GM10847 (cell line): Measurements from ENCODE around the gene DNAJB8.

Source experiments
- POLR2A ChIP-seq: IDR thresholded peaks from 2 replicates; pipeline ENCODE4 v1.6.1; 2011; ENCODE audit not compliant: insufficient read length; ENCODE audit errors: extremely low read depth

Gene DNAJB8

DNA sequence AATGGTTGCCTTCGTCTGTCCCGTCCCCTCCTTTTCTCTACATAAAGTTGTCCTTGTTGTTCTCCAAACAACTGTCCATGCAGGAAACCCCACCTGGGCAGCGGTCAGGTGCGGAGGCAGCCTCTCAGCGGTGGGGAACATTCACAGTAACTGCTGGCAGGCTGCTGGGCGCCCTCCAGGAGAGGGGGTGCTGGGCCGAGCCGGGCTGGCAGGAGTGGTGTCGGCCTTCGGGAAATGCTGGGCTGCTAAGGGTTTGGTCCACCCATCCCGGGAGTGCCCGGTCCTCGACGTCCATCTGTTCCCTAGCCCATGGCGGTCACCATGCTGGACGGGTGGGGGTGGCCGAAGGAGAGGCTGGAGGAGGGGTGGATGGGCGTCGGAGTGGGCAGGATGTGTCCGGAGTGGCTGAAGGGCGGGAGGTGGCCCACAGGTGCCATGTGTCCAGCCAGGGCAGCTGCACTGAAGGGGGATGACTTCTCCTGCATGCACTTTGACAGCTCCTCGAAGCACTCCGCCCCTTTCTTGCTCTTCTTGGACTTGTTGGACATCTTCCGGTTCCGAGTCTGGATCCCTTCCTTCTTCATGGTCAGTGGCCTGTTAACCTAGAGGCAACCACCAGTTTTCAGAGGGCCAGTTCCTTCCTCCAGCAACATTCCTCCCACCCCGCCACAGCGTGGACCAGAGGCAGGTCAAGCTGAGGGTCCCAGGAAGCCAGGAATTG is 14.2 kb upstream of the DNAJB8 start:
- no peak for TF ChIP-seq POLR2A

DNA sequence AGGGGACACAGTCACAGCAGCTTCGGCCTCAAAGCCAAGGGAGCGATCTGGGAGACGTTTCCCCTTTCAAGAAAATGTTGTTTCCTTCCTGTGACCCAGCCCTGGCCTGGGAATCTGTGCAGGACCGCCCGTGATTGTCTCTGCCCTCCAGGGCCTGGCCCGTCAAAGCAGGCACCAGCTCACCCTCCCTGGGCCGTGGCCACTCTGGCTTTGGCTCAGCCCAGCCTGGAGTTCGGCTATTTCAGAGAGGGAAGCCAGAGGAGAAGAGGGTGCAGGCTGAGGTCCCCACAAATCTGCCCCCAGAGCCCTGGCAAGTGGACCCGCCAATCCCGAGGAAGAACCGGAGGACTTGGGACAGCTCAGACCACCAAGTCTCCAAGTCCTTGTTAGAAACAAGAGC is 13.6 kb upstream of the DNAJB8 start:
- no peak for TF ChIP-seq POLR2A

DNA sequence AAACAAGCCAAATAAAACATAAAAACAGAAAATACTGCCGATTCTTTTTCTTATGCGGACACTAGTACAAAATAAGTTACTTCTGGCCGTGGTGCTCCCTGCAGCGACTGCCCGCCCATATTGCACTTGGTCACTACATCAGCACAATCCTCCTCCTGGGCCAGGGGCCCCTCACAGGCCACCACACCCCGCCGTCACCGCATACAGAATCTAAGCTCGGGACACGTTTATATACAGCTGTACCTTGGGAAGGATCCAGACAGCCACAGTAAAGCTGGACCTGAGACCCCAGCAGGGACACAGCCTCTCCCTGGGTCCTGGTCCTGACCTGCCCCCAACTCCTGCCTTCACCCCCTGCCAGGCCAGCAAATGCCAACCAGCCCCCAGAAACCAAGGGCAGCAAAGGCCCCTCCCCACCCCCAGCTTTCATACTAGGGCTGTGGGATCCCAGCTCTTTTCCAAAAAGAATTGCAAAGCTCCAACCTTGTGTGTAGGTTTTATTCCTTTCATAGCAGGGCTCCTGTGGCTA is 12.9 kb upstream of the DNAJB8 start:
- no peak for TF ChIP-seq POLR2A

DNA sequence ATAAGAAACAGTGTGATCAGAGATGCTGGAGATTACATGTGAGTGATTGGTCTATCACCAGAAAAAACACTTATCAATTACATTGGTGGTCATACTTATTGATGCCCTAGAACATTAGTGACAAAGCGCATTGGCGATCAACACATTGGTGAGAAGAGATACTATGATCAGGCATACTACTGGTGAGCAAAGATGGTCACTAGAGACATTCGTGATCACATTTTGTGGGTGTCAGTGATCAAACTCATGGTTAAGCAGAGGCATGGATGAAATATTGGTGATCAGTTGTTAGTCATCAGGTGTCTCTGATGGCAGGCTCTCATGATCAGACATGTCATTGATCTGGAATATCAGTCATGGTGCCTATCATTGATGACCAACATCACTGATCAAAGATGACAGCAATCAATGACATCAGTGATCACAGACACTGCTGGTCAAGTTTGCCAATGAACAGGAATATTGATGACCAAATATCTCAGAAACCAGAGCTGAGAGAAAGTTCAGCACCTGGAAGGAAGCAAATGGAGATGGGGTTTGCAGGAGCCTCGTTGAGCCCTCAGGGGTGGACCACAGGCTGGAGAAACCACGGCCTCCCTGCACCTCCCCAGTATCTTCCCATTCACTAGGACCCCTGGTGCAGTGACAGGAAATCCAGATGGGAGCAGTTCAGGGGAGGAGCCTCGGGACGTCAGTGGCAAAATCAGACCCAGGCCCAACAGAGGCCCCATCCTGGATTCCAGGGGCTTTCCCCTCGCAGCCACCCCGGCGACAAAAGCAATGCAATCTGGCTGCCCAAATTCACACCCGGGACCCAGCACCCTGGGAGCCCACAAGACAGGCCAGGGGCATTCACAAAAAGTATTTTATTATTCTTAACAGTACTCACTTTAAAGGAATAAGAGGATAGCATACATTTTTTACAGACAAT is 12.2 kb upstream of the DNAJB8 start:
- TF ChIP-seq POLR2A, result no peak

DNA sequence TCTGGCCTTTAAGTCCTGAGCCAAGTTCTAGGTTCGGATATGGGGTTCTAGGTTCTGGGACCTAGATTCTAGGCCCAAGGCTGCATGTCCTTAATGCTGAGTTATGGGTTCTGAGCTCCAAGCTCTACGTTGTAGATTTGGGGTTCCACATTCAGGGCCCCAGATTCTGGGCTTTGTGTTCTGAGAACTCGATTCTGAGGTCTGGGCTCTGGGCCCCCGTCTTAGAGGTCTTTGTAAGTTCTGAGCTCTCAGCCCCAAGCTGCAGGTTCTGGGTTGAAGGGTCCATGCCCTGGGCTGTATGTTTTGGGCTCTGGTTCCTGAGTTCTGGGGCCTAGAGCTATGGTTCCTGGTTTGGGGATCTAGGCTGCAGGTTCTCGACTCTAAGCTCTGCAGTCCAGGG is 10.0 kb upstream of the DNAJB8 start:
- TF ChIP-seq POLR2A, result no peak

DNA sequence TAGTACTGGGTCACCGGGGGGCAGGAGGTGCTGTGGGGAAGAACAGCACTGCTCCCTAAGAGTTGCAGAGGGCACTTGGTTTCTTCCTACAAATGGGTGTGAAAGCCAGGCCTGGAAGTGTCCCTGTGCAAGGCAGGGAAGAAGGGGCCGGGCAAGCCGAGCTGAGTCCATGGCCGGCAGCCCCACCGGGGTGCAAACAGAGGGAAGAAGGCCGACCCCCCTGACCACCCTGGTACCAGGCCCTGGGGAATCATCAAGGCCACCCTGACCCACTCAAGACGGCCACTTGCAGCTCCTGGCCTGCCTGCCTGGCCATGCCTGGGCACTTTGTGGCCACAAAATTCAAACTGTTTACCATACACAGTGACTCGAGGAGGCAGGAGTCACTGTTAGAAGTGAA is 8.7 kb upstream of the DNAJB8 start:
- TF ChIP-seq POLR2A, result no peak

DNA sequence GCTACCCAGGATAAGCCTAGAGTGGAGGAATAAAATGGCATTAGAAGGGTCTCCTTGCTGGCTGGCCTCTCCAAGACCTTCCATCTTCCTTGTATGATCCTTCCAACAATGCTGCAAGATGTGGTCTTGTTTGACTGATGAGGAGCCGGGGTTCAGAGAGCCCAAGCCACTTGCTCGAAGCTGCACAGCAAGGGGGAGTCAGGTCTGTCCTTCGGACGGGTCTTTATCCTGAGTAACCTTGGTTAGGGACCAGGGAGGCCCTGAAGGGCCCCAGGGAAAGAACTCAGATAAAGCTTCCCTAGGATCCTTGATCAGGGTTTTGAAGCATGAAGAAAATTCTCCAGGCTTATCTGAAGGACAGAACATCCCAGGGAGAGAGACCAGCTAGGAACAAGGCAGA is 7.0 kb upstream of the DNAJB8 start:
- TF ChIP-seq POLR2A, result no peak

DNA sequence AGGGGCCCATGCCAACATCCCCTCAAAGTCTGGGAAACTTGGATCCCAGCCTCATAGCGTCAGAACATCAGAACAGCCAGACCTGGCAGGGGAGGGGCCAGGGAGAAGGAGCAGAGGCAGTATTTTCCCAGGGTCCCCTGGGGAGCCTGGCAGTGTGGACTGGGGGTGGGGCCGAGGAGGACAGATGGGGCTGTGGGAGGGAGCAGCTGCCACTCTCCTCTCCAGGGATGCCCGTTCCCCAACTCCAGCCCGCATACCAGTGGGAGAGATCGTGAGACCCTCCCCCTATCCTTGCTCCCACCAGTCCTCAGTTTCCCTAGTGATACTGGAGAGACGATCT is 6.5 kb upstream of the DNAJB8 start:
- no peak for TF ChIP-seq POLR2A

DNA sequence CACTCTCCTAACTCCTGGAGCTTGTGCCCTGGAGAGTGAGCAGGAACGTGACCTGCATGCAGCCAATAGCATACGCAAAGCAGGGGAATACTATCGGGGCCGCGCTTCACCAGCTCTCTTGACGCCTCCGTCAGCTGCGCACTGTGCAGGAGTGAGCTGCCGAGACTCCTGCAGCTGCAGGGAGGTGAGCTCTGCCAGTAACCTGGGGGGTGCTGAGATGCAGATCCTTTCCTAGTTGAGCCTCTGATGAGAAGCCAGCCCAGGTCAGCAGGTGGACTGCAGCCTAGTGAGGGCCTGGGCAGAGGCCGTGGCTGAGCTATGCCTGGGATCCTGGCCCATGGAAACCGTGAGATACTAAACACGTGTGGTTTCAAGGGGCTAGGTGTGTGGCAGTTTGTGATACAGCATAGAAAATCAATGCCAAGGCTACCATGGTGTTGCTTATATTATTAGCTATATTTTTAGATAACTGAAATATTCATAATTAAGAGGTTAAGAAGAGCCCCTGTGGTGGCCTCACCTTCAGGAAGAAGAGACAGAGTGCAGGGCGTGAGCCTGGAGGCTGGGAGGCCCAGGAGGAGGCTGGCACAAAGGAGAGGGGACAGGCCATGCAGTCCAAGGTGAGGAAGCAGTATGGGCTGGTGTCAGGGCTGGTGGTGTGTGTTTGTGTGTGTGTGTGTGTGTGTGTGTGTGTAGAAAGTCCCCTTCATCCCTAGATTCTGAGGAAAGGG is 5.9 kb upstream of the DNAJB8 start:
- TF ChIP-seq POLR2A, result no peak

DNA sequence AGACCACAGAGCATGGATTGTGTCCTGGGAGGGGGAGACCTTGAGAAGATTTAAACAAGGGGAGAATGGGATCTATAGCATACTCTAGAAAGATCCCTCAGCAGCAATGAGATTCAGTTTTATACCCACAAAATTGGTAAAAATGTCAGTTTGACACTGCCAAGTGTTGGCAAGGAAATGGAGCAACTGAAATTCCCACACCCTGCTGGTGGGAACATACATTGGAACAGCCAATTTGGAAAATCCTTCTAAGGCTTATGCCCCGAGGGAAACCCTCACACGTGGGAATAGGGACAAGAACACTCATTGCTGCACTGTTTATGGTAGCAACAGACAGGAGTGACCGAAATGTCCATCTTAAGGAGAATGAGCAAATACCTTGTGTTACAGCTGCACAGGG is 5.0 kb upstream of the DNAJB8 start:
- TF ChIP-seq POLR2A, result no peak

DNA sequence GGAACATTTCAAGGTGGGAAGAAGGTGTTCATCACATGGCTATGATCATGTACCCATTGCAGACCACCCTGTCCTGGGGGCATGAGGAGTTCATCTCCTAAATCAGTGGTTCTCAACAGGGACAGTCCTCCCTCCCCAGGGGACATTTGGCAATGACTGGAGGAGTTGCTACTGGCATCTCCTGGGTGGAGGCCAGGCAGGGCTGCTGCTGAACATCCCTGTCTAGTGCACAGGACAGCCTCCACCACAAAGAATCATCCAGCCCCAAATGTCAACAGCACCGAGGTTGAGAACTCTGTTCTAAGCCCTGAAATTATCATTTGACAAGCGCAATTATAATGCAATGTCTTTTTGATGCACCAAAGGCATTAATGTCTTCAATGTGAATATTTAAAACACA is 4.4 kb upstream of the DNAJB8 start:
- TF ChIP-seq POLR2A, result no peak

DNA sequence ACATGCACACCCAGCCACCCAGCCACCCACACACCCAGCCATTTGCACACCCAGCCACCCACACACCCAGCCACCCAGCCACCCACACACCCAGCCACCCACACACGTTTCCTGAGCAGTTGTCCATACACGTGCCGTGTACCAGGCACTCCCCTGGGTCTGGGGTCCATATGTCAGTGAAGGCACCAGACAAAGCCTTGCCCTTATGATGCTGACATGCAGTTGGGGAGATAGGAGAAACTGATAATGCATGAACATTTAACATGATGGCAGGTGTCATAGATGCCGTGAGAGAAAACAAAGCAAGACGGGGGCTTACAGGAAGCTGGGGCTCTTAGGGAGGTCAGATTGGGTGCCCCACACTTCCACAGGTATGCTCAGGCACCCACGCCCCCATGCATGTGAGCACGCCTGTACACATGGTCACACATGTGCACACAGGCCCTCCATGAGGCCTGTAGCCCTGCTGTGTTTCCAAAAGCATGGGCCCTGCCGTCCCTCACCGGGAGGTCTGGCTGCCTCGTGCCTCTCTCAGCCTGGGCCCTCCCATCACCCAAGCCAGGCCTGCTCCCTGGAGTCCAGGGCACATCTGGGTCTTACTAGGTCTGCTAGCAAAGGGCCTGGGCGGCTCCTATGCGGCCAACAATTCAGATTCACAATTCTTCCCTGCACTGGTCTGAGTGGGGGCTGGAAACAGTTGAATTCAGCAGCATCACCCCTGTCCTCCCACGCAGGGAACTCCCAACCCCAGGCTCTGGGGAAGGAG is 3.6 kb upstream of the DNAJB8 start:
- no peak for TF ChIP-seq POLR2A

DNA sequence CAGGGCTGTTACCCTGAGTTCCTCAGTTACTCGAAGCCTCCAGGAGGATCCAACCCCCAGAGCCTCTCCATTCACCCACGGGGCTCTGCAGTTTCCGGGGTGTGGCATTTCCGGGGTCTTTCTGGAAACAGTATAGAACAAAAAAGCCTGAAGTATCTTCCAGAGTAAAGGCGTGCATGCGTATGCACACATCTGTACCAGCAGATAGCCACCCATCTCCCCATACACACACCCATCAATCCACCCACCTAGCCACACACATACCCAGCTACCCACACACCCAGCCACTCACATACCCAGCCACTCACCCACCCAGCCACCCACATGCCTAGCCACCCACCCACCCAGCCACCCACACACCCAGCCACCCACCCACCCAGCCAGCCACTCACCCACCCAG is 2.9 kb upstream of the DNAJB8 start:
- TF ChIP-seq POLR2A, result no peak

DNA sequence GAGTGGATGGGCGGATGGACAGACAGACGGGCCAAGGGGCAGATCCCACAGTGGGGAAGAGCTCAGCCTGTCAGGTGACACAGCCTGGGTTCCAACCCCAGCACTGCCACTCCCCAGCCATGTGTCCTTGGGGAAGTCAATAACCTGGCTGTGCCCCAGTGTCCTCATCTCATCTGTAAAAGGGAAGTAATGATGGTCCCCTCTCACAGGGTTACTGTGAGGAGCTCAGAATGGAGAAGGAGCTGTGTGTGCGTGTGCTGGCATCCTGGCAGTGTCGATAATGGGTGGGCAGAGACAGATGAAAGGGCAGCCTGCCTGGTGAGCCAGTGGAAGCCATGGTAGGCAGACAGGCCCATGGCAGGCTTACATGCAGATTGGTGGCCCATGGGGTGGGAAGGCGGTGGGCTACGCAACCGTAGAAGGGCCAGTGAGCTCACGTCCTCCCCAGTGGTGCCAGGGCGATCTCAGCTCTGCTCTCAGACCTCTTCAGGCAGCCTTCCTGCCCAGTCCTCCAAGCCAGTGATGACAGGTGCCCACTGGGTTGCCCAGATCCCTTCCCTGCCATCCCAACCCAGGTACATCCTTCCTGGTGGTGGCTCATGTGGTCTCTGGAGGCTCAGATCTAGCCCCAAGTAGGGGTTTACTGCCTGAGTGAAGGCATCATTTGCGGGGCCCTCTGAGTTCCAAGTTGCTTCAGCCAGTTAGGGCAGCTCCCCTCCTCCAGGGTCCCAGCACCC is 2.3 kb upstream of the DNAJB8 start:
- TF ChIP-seq POLR2A, result no peak
